DOHH2 (cell line): Measurements from ENCODE around the gene DDX17.

Experiments
- H3F3A ChIP-seq: fragments of 200-600 bp; sonication (generic), shearing (Covaris generic); 2 replicates; pipeline ENCODE4 v1.6.0; 2016; ENCODE audit warnings: antibody characterized with exemption, mild to moderate bottlenecking; ENCODE audit not compliant: control insufficient read depth, insufficient read depth
- H3K27ac ChIP-seq: fragments of 200-600 bp; sonication (generic); 2 replicates; pipeline ENCODE4 v1.5.1; 2014; ENCODE audit warnings: low read depth, mild to moderate bottlenecking, low read length, moderate library complexity
- H3K27me3 ChIP-seq: fragments of 200-600 bp; sonication (generic); 2 replicates; pipeline ENCODE4 v1.6.1; 2014; ENCODE audit warnings: mild to moderate bottlenecking, low read length, mixed read lengths; ENCODE audit not compliant: control insufficient read depth
- H3K36me3 ChIP-seq: fragments of 200-600 bp; sonication (generic); 2 replicates; pipeline ENCODE4 v1.6.1; 2014; ENCODE audit warnings: mild to moderate bottlenecking, low read length, moderate library complexity, mixed read lengths; ENCODE audit not compliant: control insufficient read depth
- H3K4me1 ChIP-seq: fragments of 200-600 bp; sonication (generic); 2 replicates; pipeline ENCODE4 v1.6.1; 2014; ENCODE audit warnings: mild to moderate bottlenecking, low read length, mixed read lengths; ENCODE audit not compliant: control insufficient read depth
- H3K4me2 ChIP-seq: fragments of 200-600 bp; sonication (generic); 2 replicates; pipeline ENCODE4 v1.6.0; 2014; ENCODE audit warnings: mild to moderate bottlenecking, low read length, moderate library complexity
- H3K4me3 ChIP-seq: fragments of 200-600 bp; sonication (generic); 2 replicates; pipeline ENCODE4 v1.5.1; 2014; ENCODE audit warnings: mild to moderate bottlenecking, low read length, mixed read lengths
- H3K79me2 ChIP-seq: fragments of 200-600 bp; sonication (generic); 2 replicates; pipeline ENCODE4 v1.6.1; 2014; ENCODE audit warnings: mild to moderate bottlenecking, low read length, mixed read lengths; ENCODE audit not compliant: control insufficient read depth
- H3K9me2 ChIP-seq: fragments of 200-600 bp; sonication (generic); replicated peaks from 2 replicates; pipeline ENCODE4 v1.6.1; 2014; ENCODE audit warnings: mild to moderate bottlenecking, low read length, mixed read lengths; ENCODE audit not compliant: control insufficient read depth
- H3K9me3 ChIP-seq: fragments of 200-600 bp; sonication (generic); 2 replicates; pipeline ENCODE4 v1.6.1; 2014; ENCODE audit warnings: antibody characterized with exemption, low read length, mixed read lengths; ENCODE audit not compliant: control insufficient read depth, insufficient read depth
- H4K20me1 ChIP-seq: fragments of 200-600 bp; sonication (generic); 2 replicates; pipeline ENCODE4 v1.6.0; 2014; ENCODE audit warnings: low read depth, mild to moderate bottlenecking, antibody characterized with exemption, low read length, moderate library complexity; ENCODE audit not compliant: control insufficient read depth, insufficient read depth
- EZH2phosphoT487 ChIP-seq: fragments of 200-600 bp; sonication (generic); IDR thresholded peaks from 2 replicates; pipeline ENCODE4 v1.6.1; 2017; ENCODE audit warnings: borderline replicate concordance, mild to moderate bottlenecking, antibody characterized with exemption, low read length, moderate library complexity, mixed read lengths
- TF ChIP-seq, protein P1 (sequence below): fragments of 200-600 bp; sonication (generic); IDR thresholded peaks from one replicate; pipeline ENCODE4 v1.5.1; 2014; ENCODE audit warnings: antibody characterized with exemption, mild to moderate bottlenecking, low read depth, low read length; ENCODE audit not compliant: poor library complexity, severe bottlenecking

Gene DDX17

DNA sequence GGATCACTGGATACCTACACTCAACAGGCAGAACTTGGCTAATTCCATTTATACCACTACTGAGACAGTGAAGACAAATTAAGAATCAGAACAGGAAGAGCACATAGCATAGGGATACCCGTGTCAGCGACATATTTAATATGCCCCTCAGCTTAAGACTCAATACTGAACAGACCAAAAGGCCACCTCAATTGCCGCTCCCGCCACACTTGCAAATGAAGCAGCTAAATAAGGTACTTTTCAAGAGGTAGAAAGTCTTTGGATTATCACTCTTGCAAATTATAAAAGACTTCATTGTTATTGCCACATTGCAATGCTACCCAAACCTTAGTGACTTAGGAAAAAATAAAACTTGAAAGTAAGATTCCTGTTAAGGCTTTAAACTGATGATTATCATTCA is 3.1 kb downstream of the DDX17 start:
- Histone ChIP-seq H3K27ac (no peak overlapping the region), H3K4me3 (peak overlapping the region; percentile 98)

DNA sequence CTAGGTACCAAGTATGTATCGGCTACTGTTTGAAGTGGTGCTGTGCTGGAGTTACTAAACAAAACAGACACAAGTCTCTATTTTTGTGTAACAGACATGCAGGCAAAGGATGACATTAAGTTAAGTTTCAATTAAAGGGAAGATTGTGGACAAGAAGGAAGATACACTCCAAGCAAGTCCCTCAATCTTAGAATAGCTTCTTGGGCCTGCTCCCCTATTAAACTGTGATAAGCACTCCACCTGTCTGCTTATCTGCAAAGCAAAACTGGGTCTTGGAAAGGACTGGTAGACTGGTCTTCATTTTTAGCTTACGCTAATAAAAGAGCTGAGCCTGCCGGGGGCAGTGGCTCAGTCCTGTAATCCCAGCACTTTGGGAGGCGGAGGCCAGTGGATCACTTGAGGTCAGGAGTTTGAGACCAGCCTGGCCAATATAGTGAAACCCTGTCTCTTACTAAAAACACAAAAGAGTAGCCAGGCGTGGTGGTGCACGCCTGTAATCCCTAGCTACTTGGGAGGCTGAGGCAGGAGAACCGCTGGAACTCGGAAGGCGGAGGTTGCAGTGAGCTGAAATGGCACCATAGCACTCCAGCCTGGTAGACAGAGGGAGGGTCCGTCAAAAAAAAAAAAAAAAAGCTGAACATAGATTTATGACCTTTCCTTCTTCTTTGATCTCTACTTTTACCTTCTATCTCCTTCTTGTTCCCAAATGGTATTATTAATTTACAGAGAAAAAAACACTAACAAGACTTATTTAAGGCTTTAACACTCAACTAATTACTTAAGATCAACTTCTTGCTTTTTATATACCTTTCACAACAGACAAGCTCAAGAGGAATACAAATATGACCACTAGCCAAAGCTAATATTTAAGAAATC is 4.1 kb downstream of the DDX17 start:
- Histone ChIP-seq H3K4me1 (peaks cover 34% of the 10 kb centered on the region), H3K36me3 (peaks cover 87% of the 10 kb centered on the region), H4K20me1 (peaks cover 30% of the 10 kb centered on the region), H3K27me3 (no peaks in the 10 kb centered on the region), H3F3A (peaks cover 10% of the 10 kb centered on the region), H3K9me3 (no peaks in the 10 kb centered on the region), H3K27ac (no peak overlapping the region), H3K9me2 (no peaks in the 10 kb centered on the region), H3K4me2 (peak overlapping the region; percentile 97), H3K79me2 (peaks cover 86% of the 10 kb centered on the region), H3K4me3 (no peak overlapping the region)
- no peak for TF ChIP-seq EZH2phosphoT487
- TF ChIP-seq, protein P1, sequence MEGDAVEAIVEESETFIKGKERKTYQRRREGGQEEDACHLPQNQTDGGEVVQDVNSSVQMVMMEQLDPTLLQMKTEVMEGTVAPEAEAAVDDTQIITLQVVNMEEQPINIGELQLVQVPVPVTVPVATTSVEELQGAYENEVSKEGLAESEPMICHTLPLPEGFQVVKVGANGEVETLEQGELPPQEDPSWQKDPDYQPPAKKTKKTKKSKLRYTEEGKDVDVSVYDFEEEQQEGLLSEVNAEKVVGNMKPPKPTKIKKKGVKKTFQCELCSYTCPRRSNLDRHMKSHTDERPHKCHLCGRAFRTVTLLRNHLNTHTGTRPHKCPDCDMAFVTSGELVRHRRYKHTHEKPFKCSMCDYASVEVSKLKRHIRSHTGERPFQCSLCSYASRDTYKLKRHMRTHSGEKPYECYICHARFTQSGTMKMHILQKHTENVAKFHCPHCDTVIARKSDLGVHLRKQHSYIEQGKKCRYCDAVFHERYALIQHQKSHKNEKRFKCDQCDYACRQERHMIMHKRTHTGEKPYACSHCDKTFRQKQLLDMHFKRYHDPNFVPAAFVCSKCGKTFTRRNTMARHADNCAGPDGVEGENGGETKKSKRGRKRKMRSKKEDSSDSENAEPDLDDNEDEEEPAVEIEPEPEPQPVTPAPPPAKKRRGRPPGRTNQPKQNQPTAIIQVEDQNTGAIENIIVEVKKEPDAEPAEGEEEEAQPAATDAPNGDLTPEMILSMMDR: no peak

More for the DNA sequence above, 3.1 kb downstream of the DDX17 start:
- H3K4me2 ChIP-seq: peak overlapping the region; percentile 97
- H3K36me3 ChIP-seq: peaks cover 77% of the 10 kb centered on the region
- peaks cover 39% of the 10 kb centered on the region for H3K4me1 ChIP-seq
- no peaks in the 10 kb centered on the region for H3K9me2 ChIP-seq
- peaks cover 81% of the 10 kb centered on the region for H3K79me2 ChIP-seq
- no peaks in the 10 kb centered on the region for H3K27me3 ChIP-seq
- H4K20me1 ChIP-seq: peaks cover 30% of the 10 kb centered on the region
- no peak for TF ChIP-seq EZH2phosphoT487
- TF ChIP-seq, protein P1: no peak
- no peaks in the 10 kb centered on the region for H3K9me3 ChIP-seq
- peaks cover 10% of the 10 kb centered on the region for H3F3A ChIP-seq

DNA sequence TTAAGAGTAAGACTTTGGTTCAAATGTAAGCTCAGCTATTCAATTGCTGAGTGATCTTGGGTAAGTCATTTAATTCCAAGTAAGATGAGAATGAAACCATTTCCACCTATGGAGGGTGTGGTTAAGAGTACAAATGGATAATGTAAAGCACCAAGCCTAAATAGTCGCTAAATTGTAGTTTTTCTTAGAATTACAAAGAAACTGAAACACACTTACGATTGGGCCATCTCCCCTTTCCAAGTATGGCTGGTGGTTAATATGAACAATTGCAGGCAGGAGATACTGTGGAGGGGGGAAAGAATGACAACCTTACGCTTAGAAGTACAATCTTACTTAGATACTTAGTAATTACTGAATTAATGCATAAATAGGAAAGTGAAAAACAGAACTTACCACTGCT is 8.2 kb downstream of the DDX17 start:
- Histone ChIP-seq H3K9me3 (no peaks in the 10 kb centered on the region), H3K79me2 (peaks cover 77% of the 10 kb centered on the region), H3K36me3 (peaks cover 97% of the 10 kb centered on the region), H3K27ac (no peak overlapping the region), H3K9me2 (no peaks in the 10 kb centered on the region), H3K4me2 (no peak overlapping the region), H4K20me1 (peaks cover 17% of the 10 kb centered on the region), H3K4me3 (no peak overlapping the region), H3F3A (peaks cover 16% of the 10 kb centered on the region), H3K27me3 (no peaks in the 10 kb centered on the region), H3K4me1 (peaks cover 11% of the 10 kb centered on the region)
- TF ChIP-seq, protein P1: no peak
- TF ChIP-seq EZH2phosphoT487: no peak
